Type B pancreatic cell (in vitro differentiated cells): ENCODE measurements around the gene TFAM. TPM values are rescaled to one million over a fixed set of nuclear protein-coding genes. Genes with fewer than 3 reads are reported as not detected.

ENCODE experiments used
- DNase-seq: peaks from one replicate; pipeline ENCODE4 v3.0.0; 2021; ENCODE audit warnings: mixed read lengths; ENCODE audit not compliant: unreplicated experiment; ENCODE audit errors: extremely low spot score
- H3K27ac Mint-ChIP-seq: 2 replicates; pipeline ENCODE4 v1.8.0; 2021; ENCODE audit warnings: mild to moderate bottlenecking, mixed read lengths
- H3K27me3 Mint-ChIP-seq: 2 replicates; pipeline ENCODE4 v1.8.0; 2021; ENCODE audit warnings: mixed read lengths
- H3K36me3 Mint-ChIP-seq: 2 replicates; pipeline ENCODE4 v1.8.0; 2021; ENCODE audit warnings: mixed read lengths
- H3K4me1 Mint-ChIP-seq: one replicate; pipeline ENCODE4 v1.8.0; 2021; ENCODE audit warnings: mixed read lengths; ENCODE audit not compliant: unreplicated experiment
- H3K4me3 Mint-ChIP-seq: 2 replicates; pipeline ENCODE4 v1.8.0; 2021; ENCODE audit warnings: mild to moderate bottlenecking, mixed read lengths
- H3K9me3 Mint-ChIP-seq: 2 replicates; pipeline ENCODE4 v1.8.0; 2021; ENCODE audit warnings: mixed read lengths
- total RNA-seq: library from RNA; stranded (reverse); gene quantifications from 2 replicates; pipeline ENCODE4 v1.2.1, GENCODE V29; 2021; ENCODE audit warnings: low replicate concordance
- TF ChIP-seq, protein P1 (sequence below): fragments of 200-600 bp; sonication (generic); conservative IDR thresholded peaks from 2 replicates; pipeline ENCODE4 v1.5.0; 2021; ENCODE audit warnings: antibody characterized with exemption, mild to moderate bottlenecking

The TFAM gene
- total RNA-seq, 1 donor from 2014 or later, result 64.8 TPM

DNA sequence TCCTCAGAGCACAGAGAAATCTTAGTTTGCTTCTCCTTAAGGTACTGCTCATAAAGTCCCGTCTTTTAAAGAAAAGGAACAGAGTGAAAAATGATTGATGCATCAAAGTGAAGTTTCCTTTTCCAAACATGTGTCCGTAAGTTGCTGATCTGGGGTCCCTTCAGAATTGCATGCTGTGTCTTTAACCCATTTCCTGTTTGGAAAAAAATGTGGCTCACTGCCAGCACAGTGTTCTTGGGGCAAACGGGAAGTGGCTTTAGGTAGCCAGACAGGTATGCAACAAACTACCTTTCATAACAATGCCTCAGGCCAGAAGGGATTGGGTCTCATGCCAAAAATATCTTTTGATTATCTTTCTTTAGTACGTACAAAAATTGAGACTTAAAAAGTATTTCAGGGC lies 50.9 kb downstream of the TFAM start:
- Mint-ChIP-seq H3K36me3 (no peaks in the 10 kb centered on the region), H3K27ac (peak overlapping the region; percentile 35), H3K27me3 (no peaks in the 10 kb centered on the region), H3K4me1 (peaks cover 13% of the 10 kb centered on the region), H3K4me3 (peak overlapping the region; percentile 34), H3K9me3 (peaks cover 14% of the 10 kb centered on the region)
- TF ChIP-seq, protein P1, sequence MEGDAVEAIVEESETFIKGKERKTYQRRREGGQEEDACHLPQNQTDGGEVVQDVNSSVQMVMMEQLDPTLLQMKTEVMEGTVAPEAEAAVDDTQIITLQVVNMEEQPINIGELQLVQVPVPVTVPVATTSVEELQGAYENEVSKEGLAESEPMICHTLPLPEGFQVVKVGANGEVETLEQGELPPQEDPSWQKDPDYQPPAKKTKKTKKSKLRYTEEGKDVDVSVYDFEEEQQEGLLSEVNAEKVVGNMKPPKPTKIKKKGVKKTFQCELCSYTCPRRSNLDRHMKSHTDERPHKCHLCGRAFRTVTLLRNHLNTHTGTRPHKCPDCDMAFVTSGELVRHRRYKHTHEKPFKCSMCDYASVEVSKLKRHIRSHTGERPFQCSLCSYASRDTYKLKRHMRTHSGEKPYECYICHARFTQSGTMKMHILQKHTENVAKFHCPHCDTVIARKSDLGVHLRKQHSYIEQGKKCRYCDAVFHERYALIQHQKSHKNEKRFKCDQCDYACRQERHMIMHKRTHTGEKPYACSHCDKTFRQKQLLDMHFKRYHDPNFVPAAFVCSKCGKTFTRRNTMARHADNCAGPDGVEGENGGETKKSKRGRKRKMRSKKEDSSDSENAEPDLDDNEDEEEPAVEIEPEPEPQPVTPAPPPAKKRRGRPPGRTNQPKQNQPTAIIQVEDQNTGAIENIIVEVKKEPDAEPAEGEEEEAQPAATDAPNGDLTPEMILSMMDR, result no peak
- no peak for DNase-seq

DNA sequence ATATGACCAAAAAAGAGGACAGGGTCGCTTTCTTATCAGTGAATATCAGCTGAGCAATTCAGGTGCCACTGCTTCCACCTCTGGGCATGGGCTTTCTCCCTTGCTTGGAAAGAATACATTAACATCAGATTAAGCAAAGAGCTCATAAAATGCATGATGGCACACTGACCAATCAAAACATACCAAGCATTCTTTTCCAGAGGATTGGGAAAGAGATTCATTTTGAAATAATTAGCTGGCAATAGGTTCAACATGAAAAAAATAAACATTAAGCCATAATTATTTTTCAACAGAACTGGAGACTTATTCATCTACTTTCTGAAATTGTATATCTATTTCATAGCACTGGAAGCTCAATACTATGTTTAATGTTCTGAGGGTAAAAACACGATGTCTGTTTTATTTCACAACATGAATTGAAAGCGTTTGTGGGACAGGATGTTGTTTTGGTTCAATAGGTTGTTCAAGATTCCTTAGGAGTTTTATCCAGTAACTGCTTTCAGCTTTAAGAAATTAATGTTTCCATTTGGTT lies 53.2 kb downstream of the TFAM start:
- H3K4me1 Mint-ChIP-seq, result peaks cover 13% of the 10 kb centered on the region
- TF ChIP-seq, protein P1, result no peak
- H3K4me3 Mint-ChIP-seq, result no peak overlapping the region
- no peaks in the 10 kb centered on the region for H3K36me3 Mint-ChIP-seq
- no peak for DNase-seq
- no peaks in the 10 kb centered on the region for H3K27me3 Mint-ChIP-seq
- H3K27ac Mint-ChIP-seq, result no peak overlapping the region
- H3K9me3 Mint-ChIP-seq, result peaks cover 17% of the 10 kb centered on the region

DNA sequence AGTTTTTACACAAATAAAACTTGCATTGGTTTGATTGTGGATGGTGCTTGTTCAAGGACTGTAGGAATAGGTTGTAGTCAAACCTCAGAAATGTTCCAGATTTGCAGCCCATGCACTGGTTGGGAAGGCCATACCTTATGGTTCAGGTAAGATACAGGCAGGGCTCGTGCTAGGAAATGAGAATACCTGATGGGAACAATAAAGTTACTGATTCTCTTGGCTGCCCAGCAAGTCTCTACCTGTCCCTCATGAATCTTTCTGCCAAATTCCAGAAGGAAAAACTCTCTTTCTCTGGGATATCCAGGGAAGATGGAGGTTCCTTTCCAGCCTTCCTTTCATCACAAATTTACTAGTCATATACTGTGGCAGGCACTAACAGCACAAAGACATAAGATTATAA lies 53.8 kb downstream of the TFAM start:
- DNase-seq, result no peak
- no peak overlapping the region for H3K4me3 Mint-ChIP-seq
- no peak overlapping the region for H3K27ac Mint-ChIP-seq
- H3K27me3 Mint-ChIP-seq, result no peaks in the 10 kb centered on the region
- no peaks in the 10 kb centered on the region for H3K36me3 Mint-ChIP-seq
- H3K9me3 Mint-ChIP-seq, result peaks cover 17% of the 10 kb centered on the region
- TF ChIP-seq, protein P1, result no peak
- peaks cover 13% of the 10 kb centered on the region for H3K4me1 Mint-ChIP-seq

DNA sequence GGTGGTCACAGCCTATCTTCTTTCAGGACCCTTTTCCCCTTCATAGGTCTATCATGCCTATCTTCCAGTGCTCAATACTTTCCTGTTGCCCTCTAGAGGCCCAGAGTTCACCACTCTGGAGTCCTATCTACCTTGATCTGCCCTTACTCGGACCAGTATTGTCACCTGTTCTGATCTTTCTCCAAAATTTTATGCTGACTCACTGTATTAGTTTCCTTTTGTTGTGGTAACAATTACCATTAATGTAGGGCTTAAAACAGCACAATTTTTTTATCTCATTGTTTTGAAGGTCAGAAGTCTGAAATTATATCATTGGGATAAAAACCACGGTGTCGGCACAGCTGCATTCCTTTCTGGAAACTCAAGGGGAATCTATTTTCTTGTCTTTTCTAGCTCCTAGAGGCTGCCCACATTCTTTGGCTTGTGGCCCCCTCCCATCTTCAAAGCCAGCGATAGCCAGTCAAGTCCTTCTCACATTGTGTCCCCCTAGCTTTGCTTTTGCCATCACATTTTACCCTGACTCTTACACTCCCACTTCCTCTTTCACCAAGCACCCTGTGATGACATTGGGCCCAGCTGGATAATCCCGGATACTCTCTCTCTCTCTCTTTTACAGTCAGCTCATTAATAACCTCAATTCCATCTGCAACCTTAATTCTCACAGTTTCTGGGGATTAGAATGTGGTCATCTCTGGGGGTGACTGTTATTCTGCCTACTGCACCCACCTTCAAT lies 54.6 kb downstream of the TFAM start:
- TF ChIP-seq, protein P1, result no peak

DNA sequence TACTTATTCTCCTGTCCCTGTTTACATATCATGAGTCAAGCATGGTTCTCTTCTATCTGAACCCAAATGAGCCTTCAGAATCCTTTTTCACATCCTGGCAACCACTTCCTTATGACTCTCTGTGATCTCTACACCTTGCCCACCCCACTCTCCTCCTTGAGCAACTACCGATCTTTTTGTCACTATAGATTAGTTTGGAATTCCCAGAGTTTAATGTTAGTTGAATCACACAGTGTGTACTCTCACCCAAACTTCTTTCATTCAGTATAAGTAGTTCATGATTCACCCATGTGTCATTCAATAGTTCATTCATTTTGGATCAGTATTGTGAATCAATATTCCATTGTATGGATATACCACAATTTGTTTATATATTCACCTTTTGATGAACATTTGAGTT lies 55.3 kb downstream of the TFAM start:
- H3K36me3 Mint-ChIP-seq, result no peaks in the 10 kb centered on the region
- H3K9me3 Mint-ChIP-seq, result peaks cover 17% of the 10 kb centered on the region
- peaks cover 13% of the 10 kb centered on the region for H3K4me1 Mint-ChIP-seq
- no peaks in the 10 kb centered on the region for H3K27me3 Mint-ChIP-seq
- H3K27ac Mint-ChIP-seq, result no peak overlapping the region
- TF ChIP-seq, protein P1, result no peak
- no peak overlapping the region for H3K4me3 Mint-ChIP-seq
- no peak for DNase-seq

More for the DNA sequence above, 54.6 kb downstream of the TFAM start:
- Mint-ChIP-seq H3K27ac (no peak overlapping the region), H3K4me3 (no peak overlapping the region), H3K27me3 (no peaks in the 10 kb centered on the region), H3K4me1 (peaks cover 15% of the 10 kb centered on the region), H3K36me3 (no peaks in the 10 kb centered on the region), H3K9me3 (peaks cover 17% of the 10 kb centered on the region)
- DNase-seq, result no peak
